Cardiac muscle cell (in vitro differentiated cells and primary cell): ENCODE results near the gene GNG11. TPM values are rescaled to one million over a fixed set of nuclear protein-coding genes. Genes with fewer than 3 reads are reported as not detected.

Experiments used
- DNase-seq, 2 donors: peaks; one replicate each; pipeline versions ENCODE4 v3.0.0 to v3.0.0-alpha.2; 2010 to 2017; ENCODE audit warnings: low read depth in 1 of 2, low spot score in 1 of 2
- H3K27ac ChIP-seq: fragments of 200-600 bp; sonication (generic); 2 replicates; pipeline ENCODE4 v1.5.1; 2016
- H3K27me3 ChIP-seq: fragments of 200-600 bp; sonication (generic); 2 replicates; pipeline ENCODE4 v1.6.0; 2016; ENCODE audit warnings: control low read depth
- H3K36me3 ChIP-seq: fragments of 200-600 bp; sonication (generic); 2 replicates; pipeline ENCODE4 v1.5.1; 2016; ENCODE audit warnings: control low read depth
- H3K4me1 ChIP-seq: fragments of 200-600 bp; sonication (generic); 2 replicates; pipeline ENCODE4 v1.8.1; 2017; ENCODE audit warnings: low read depth, mild to moderate bottlenecking, mixed run types
- H3K4me3 ChIP-seq: fragments of 200-600 bp; sonication (generic); 2 replicates; pipeline ENCODE4 v1.5.1; 2016; ENCODE audit warnings: mild to moderate bottlenecking
- H3K9me3 ChIP-seq: fragments of 200-600 bp; sonication (generic); 2 replicates; pipeline ENCODE4 v1.5.1; 2017; ENCODE audit warnings: low read depth, mild to moderate bottlenecking, control low read depth
- CTCF ChIP-seq: IDR thresholded peaks from 2 replicates; pipeline ENCODE4 v1.5.1; 2012; ENCODE audit warnings: low read depth, mild to moderate bottlenecking, low read length
- polyA plus RNA-seq: library from polyadenylated mRNA; unstranded; fragments of >200 nt; fragmentation: Nextera tagmentation; extraction: Ambion mirVana; gene quantifications from 2 replicates; pipeline ENCODE4 v1.2.1, GENCODE V29; 2016
- total RNA-seq: library from RNA; depleted of rRNA; stranded (reverse); fragments of >200 nt; gene quantifications from 2 replicates; pipeline ENCODE4 v1.2.3, GENCODE V29; 2016

The GNG11 gene
- total and polyA plus RNA-seq, 2 experiments from 2014 or later: 8.4 to 20.8 TPM

GRCh38 chr7:93945083-93945482 is 23.5 kb downstream of the GNG11 start:
- Histone ChIP-seq H3K9me3 (no peaks in the 10 kb centered on the region), H3K4me3 (no peak overlapping the region), H3K27ac (no peak overlapping the region), H3K27me3 (no peaks in the 10 kb centered on the region), H3K4me1 (peaks cover 34% of the 10 kb centered on the region), H3K36me3 (no peaks in the 10 kb centered on the region)
- no peak for TF ChIP-seq CTCF
- DNase-seq: no peak

- H3K27ac ChIP-seq: no peak overlapping the region
- TF ChIP-seq CTCF: no peak
- DNase-seq: peak in 1 of 2 donors; percentile 40
- H3K27me3 ChIP-seq: no peaks in the 10 kb centered on the region
- no peaks in the 10 kb centered on the region for H3K36me3 ChIP-seq
- no peak overlapping the region for H3K4me3 ChIP-seq
- peaks cover 34% of the 10 kb centered on the region for H3K4me1 ChIP-seq
- H3K9me3 ChIP-seq: no peaks in the 10 kb centered on the region
Observed at GRCh38 chr7:93945756-93946535, 24.4 kb downstream of the GNG11 start.

GRCh38 chr7:93948106-93948505 is 26.6 kb downstream of the GNG11 start:
- H3K27me3 ChIP-seq: no peaks in the 10 kb centered on the region
- no peaks in the 10 kb centered on the region for H3K36me3 ChIP-seq
- no peak overlapping the region for H3K4me3 ChIP-seq
- peak in 1 of 2 donors; percentile 25 for DNase-seq
- no peak for TF ChIP-seq CTCF
- H3K4me1 ChIP-seq: peaks cover 34% of the 10 kb centered on the region
- H3K27ac ChIP-seq: no peak overlapping the region
- H3K9me3 ChIP-seq: no peaks in the 10 kb centered on the region

GRCh38 chr7:93948873-93949272 is 27.3 kb downstream of the GNG11 start:
- no peak overlapping the region for H3K27ac ChIP-seq
- TF ChIP-seq CTCF: no peak
- no peaks in the 10 kb centered on the region for H3K27me3 ChIP-seq

GRCh38 chr7:93949423-93949822 is 27.9 kb downstream of the GNG11 start:
- DNase-seq: peak in 1 of 2 donors; percentile 78
- no peak overlapping the region for H3K4me3 ChIP-seq
- H3K36me3 ChIP-seq: no peaks in the 10 kb centered on the region
- H3K4me1 ChIP-seq: peaks cover 24% of the 10 kb centered on the region
- no peaks in the 10 kb centered on the region for H3K27me3 ChIP-seq
- no peak overlapping the region for H3K27ac ChIP-seq
- no peak for TF ChIP-seq CTCF
- no peaks in the 10 kb centered on the region for H3K9me3 ChIP-seq

More at GRCh38 chr7:93948873-93949272, 27.3 kb downstream of the GNG11 start:
- Histone ChIP-seq H3K4me1 (peaks cover 30% of the 10 kb centered on the region), H3K4me3 (no peak overlapping the region), H3K36me3 (no peaks in the 10 kb centered on the region), H3K9me3 (no peaks in the 10 kb centered on the region)
- no peak for DNase-seq
